Measurements from ENCODE around the gene ITPKB.

The ITPKB gene

GRCh38 chr1:226629896-226630550 is 109.1 kb downstream of the ITPKB start:
- DNase-seq (ENCODE audit: low read depth), result no peak
- in situ Hi-C loops (cut with HindIII; ENCODE audit: low sequenced_read_pairs), result loop anchor here (25.0 kb wide), 1 partner anchor 207 kb away; no protein-coding TSS in a partner anchor
- H3K4me3 ChIP-seq (ENCODE audit: low read depth, low read length), result no peak overlapping the region
- TF ChIP-seq CTCF (IDR thresholded peaks at IDR 0.05; ENCODE audit: low read depth, low read length, missing control alignments), result no peak

GRCh38 chr1:226629210-226629895 is 109.7 kb downstream of the ITPKB start:
- no peak for DNase-seq (ENCODE audit: low read depth)
- no peak for TF ChIP-seq CTCF (IDR thresholded peaks at IDR 0.05; ENCODE audit: low read depth, low read length, missing control alignments)
- in situ Hi-C loops (cut with HindIII; ENCODE audit: low sequenced_read_pairs), result loop anchor here (25.0 kb wide), 1 partner anchor 208 kb away; no protein-coding TSS in a partner anchor
- H3K4me3 ChIP-seq (ENCODE audit: low read depth, low read length), result no peak overlapping the region

- H3K4me3 ChIP-seq (ENCODE audit: low read depth, low read length), result no peak overlapping the region
- no peak for DNase-seq (ENCODE audit: low read depth)
- in situ Hi-C loops (cut with HindIII; ENCODE audit: low sequenced_read_pairs), result loop anchor here (25.0 kb wide), 1 partner anchor 209 kb away; no protein-coding TSS in a partner anchor
- no peak for TF ChIP-seq CTCF (IDR thresholded peaks at IDR 0.05; ENCODE audit: low read depth, low read length, missing control alignments)
These were observed 110.4 kb downstream of the ITPKB start for GRCh38 chr1:226628612-226629155.

- no peak for DNase-seq (ENCODE audit: low read depth)
- H3K4me3 ChIP-seq (ENCODE audit: low read depth, low read length), result no peak overlapping the region
- no peak for TF ChIP-seq CTCF (IDR thresholded peaks at IDR 0.05; ENCODE audit: low read depth, low read length, missing control alignments)
- in situ Hi-C loops (cut with HindIII; ENCODE audit: low sequenced_read_pairs), result loop anchor here (25.0 kb wide), 1 partner anchor 209 kb away; no protein-coding TSS in a partner anchor
These were observed 111.0 kb downstream of the ITPKB start for GRCh38 chr1:226627924-226628611.

- DNase-seq (ENCODE audit: low read depth), result no peak
- H3K4me3 ChIP-seq (ENCODE audit: low read depth, low read length), result no peak overlapping the region
- TF ChIP-seq CTCF (IDR thresholded peaks at IDR 0.05; ENCODE audit: low read depth, low read length, missing control alignments), result no peak
- in situ Hi-C loops (cut with HindIII; ENCODE audit: low sequenced_read_pairs), result loop anchor here (25.0 kb wide), 1 partner anchor 210 kb away; no protein-coding TSS in a partner anchor
These were observed 111.9 kb downstream of the ITPKB start for GRCh38 chr1:226627050-226627755.

GRCh38 chr1:226626577-226626956 is 112.5 kb downstream of the ITPKB start:
- peak; percentile 95 for TF ChIP-seq CTCF (IDR thresholded peaks at IDR 0.05; ENCODE audit: low read depth, low read length, missing control alignments)
- no peak overlapping the region for H3K4me3 ChIP-seq (ENCODE audit: low read depth, low read length)
- peak; percentile 37 for DNase-seq (ENCODE audit: low read depth)
- in situ Hi-C loops (cut with HindIII; ENCODE audit: low sequenced_read_pairs), result loop anchor here (25.0 kb wide), 1 partner anchor 211 kb away; no protein-coding TSS in a partner anchor
